HepG2 (cell line): Measurements from ENCODE around the gene CARMIL3. TPM values are rescaled to one million over a fixed set of nuclear protein-coding genes. Genes with fewer than 3 reads are reported as not detected.

ENCODE experiments used
- DDIT3 ChIP-seq: sonication (generic); formaldehyde crosslinking; IDR thresholded peaks from 2 replicates; pipeline ENCODE4 v1.4.0; 2020; ENCODE audit warnings: mild to moderate bottlenecking, missing genetic modification reagents
- FOXK1 ChIP-seq: sonication (generic); formaldehyde crosslinking; IDR thresholded peaks from 2 replicates; pipeline ENCODE4 v1.4.0; 2020; ENCODE audit warnings: low read depth, missing genetic modification reagents, borderline replicate concordance
- MAFG ChIP-seq: sonication (generic); formaldehyde crosslinking; IDR thresholded peaks from 2 replicates; pipeline ENCODE4 v1.5.1; 2020; ENCODE audit warnings: mild to moderate bottlenecking, missing genetic modification reagents
- MLLT10 ChIP-seq: sonication (generic); formaldehyde crosslinking; IDR thresholded peaks from 2 replicates; pipeline ENCODE4 v1.4.0; 2020; ENCODE audit warnings: missing genetic modification reagents
- MYNN ChIP-seq: sonication (generic); formaldehyde crosslinking; IDR thresholded peaks from 2 replicates; pipeline ENCODE4 v1.4.0; 2020; ENCODE audit warnings: mild to moderate bottlenecking, low read depth, missing genetic modification reagents
- NFE2 ChIP-seq: sonication (generic); formaldehyde crosslinking; IDR thresholded peaks from 2 replicates; pipeline ENCODE4 v1.4.0; 2020; ENCODE audit warnings: missing genetic modification reagents
- NFKB2 ChIP-seq: sonication (generic); formaldehyde crosslinking; IDR thresholded peaks from 2 replicates; pipeline ENCODE4 v1.4.0; 2020; ENCODE audit warnings: missing genetic modification reagents, borderline replicate concordance
- NR2F1 ChIP-seq, 2 experiments: fragments of 450-650 bp in 1 of 2; formaldehyde crosslinking in 1 of 2; IDR thresholded peaks; 2 replicates each; pipeline versions ENCODE4 v1.5.0 to v1.6.1; 2016 to 2020; ENCODE audit warnings: mild to moderate bottlenecking in 1 of 2, missing compliant biosample characterization in 1 of 2, missing genetic modification reagents in 1 of 2, moderate library complexity in 1 of 2
- PBX2 ChIP-seq: IDR thresholded peaks from 2 replicates; pipeline ENCODE4 v1.6.1; 2016; ENCODE audit warnings: control low read depth
- PRDM4 ChIP-seq: sonication (generic); formaldehyde crosslinking; IDR thresholded peaks from 2 replicates; pipeline ENCODE4 v1.9.0; 2021; ENCODE audit warnings: missing genetic modification reagents, borderline replicate concordance
- RELA ChIP-seq: sonication (generic); formaldehyde crosslinking; IDR thresholded peaks from 2 replicates; pipeline ENCODE4 v1.4.0; 2020; ENCODE audit warnings: missing genetic modification reagents
- SAFB2 ChIP-seq: sonication (generic); formaldehyde crosslinking; IDR thresholded peaks from 2 replicates; pipeline ENCODE4 v1.5.1; 2020; ENCODE audit warnings: missing genetic modification reagents, low read depth, mild to moderate bottlenecking, borderline replicate concordance
- U2AF2 ChIP-seq: fragments of 200-400 bp; formaldehyde crosslinking; IDR thresholded peaks from 2 replicates; pipeline ENCODE4 v1.6.1; 2017; ENCODE audit warnings: low read depth, mild to moderate bottlenecking, low read length
- ZBTB4 ChIP-seq: sonication (generic); formaldehyde crosslinking; IDR thresholded peaks from 2 replicates; pipeline ENCODE4 v1.4.0; 2020; ENCODE audit warnings: missing genetic modification reagents, mild to moderate bottlenecking, borderline replicate concordance
- ZFYVE20 ChIP-seq: sonication (generic); formaldehyde crosslinking; IDR thresholded peaks from 2 replicates; pipeline ENCODE4 v1.8.0; 2023; ENCODE audit warnings: low read depth, mild to moderate bottlenecking, moderate library complexity, missing genetic modification reagents, borderline replicate concordance
- ZNF292 ChIP-seq: sonication (generic); formaldehyde crosslinking; IDR thresholded peaks from 2 replicates; pipeline ENCODE4 v1.8.1; 2022; ENCODE audit warnings: mild to moderate bottlenecking, low read depth, missing genetic modification reagents, borderline replicate concordance
- ZNF354B ChIP-seq: sonication (generic); formaldehyde crosslinking; IDR thresholded peaks from 2 replicates; pipeline ENCODE4 v1.8.0; 2022; ENCODE audit warnings: mild to moderate bottlenecking, missing genetic modification reagents
- ZNF724P ChIP-seq: sonication (generic); formaldehyde crosslinking; IDR thresholded peaks from 2 replicates; pipeline ENCODE4 v1.8.0; 2022; ENCODE audit warnings: missing genetic modification reagents, borderline replicate concordance
- ZUFSP ChIP-seq: sonication (generic); formaldehyde crosslinking; IDR thresholded peaks from 2 replicates; pipeline ENCODE4 v1.9.0; 2021; ENCODE audit warnings: missing genetic modification reagents, mild to moderate bottlenecking, borderline replicate concordance
- polyA plus RNA-seq, 8 experiments: library from polyadenylated mRNA; depleted of rRNA in 3 of 8; stranded (reverse) in 7 of 8; unstranded in 1 of 8; fragments of >200 nt; fragmentation: Illumina TruSeq in 4 of 8; extraction: Trizol in 4 of 8; gene quantifications; 2 replicates each; pipeline versions ENCODE4 v1.2.1 to v1.2.3, GENCODE V29; 2011 to 2016; ENCODE audit warnings: low read depth in 4 of 8, missing spikeins in 1 of 8, mixed read lengths in 1 of 8; ENCODE audit not compliant: insufficient read depth in 1 of 8
- total RNA-seq, 5 experiments: library from RNA; depleted of rRNA; stranded (reverse); fragments of >200 nt; fragmentation: Illumina TruSeq; extraction: Trizol; gene quantifications; 2 replicates each; pipeline ENCODE4 v1.2.3, GENCODE V29; 2016; ENCODE audit warnings: low read depth in 1 of 5

Gene CARMIL3
- total and polyA plus RNA-seq, 2 of the 13 experiments (the other 11 are each of a cell fraction or from before 2014, with no cell fraction given): 0.27 to 0.55 TPM

DNA sequence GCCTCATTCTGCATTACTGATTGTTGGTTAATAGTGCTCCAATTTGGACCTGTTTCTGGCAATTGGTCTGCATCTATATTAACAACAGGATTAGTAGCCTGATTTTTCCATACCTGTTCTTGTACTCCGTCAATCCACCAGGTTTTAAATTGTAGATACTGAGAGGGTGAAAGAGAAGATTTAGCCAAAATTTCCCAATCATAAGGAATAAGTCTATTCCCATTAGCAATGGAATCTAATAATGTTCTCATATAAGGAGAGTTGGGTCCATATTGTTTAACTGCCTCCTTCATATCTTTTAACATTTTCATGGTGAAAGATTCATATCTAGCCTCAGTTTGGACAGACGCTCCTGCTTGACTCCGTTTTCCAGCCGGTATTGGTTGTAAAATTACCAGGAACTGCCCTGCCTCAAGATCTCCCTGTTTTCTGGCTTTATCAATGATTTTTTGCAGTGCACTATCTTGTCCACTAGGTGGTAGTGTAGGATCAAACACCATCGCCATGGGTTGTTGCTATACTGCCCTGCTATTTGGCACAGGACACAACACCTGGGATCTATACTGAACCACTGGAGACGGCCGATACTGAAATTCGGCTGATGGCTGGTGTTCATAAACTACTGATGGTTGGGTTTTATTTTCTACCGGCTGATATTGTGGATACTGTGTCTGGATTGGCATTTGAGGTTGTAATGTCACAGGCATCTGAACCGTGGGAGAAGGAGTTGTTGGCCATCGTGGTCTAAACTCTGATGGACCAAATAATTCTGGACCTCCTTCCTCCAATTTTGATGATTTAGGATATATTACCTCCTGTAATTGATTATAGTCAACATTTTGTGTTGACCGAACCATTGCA lies 37.9 kb upstream of the CARMIL3 start (continued):
- TF ChIP-seq DDIT3 (CRISPR knock-in tag) (no peak), ZFYVE20 (CRISPR knock-in tag) (no peak), NR2F1 (CRISPR knock-in tag; IDR thresholded peaks at IDR 0.05) (no peak), MLLT10 (CRISPR knock-in tag) (no peak), RELA (CRISPR knock-in tag) (peak; percentile 29; the same call in 1 of the 2 replicates), NFE2 (CRISPR knock-in tag) (no peak), ZNF354B (CRISPR knock-in tag) (no peak), MAFG (CRISPR knock-in tag) (no peak), ZUFSP (CRISPR knock-in tag) (no peak), U2AF2 (no peak), PRDM4 (CRISPR knock-in tag) (no peak), MYNN (CRISPR knock-in tag) (no peak; the same call in 1 of the 2 replicates), ZBTB4 (CRISPR knock-in tag) (no peak), PBX2 (CRISPR knock-in tag) (no peak), ZNF724P (CRISPR knock-in tag) (no peak), ZNF292 (CRISPR knock-in tag) (no peak), NFKB2 (no peak), SAFB2 (CRISPR knock-in tag) (no peak), FOXK1 (CRISPR knock-in tag) (peak; percentile 98; the same call in 1 of the 2 replicates)
